Testis (tissue), 3 donors: ENCODE measurements around the gene FAM131A. TPM values are rescaled to one million over a fixed set of nuclear protein-coding genes. Genes with fewer than 3 reads are reported as not detected.

Experiments used
- DNase-seq: peaks from one replicate; pipeline ENCODE4 v3.0.0-alpha.2; 2019
- H3K27ac ChIP-seq, 2 donors: fragments of 200-600 bp; sonication (generic); one replicate each; pipeline ENCODE4 v1.5.1; 2019
- H3K27me3 ChIP-seq: fragments of 200-600 bp; sonication (generic); one replicate; pipeline ENCODE4 v1.5.1; 2019
- H3K36me3 ChIP-seq: fragments of 200-600 bp; sonication (generic); one replicate; pipeline ENCODE4 v1.5.1; 2017; ENCODE audit warnings: low read depth; ENCODE audit errors: missing control alignments
- H3K4me1 ChIP-seq: fragments of 200-600 bp; sonication (generic); one replicate; pipeline ENCODE4 v1.5.1; 2019
- H3K4me3 ChIP-seq, 2 donors: fragments of 200-600 bp; sonication (generic); one replicate each; pipeline ENCODE4 v1.5.1; 2017 to 2019
- H3K9me3 ChIP-seq: fragments of 200-600 bp; sonication (generic); one replicate; pipeline ENCODE4 v1.5.1; 2017
- CTCF ChIP-seq, 3 experiments: fragments of 450-650 bp in 2 of 3; fragments of 200-600 bp in 1 of 3; sonication (generic) in 1 of 3; IDR thresholded peaks; one replicate each; pipeline ENCODE4 v1.5.1; 2016 to 2019; ENCODE audit warnings: antibody characterized with exemption in 3 of 3, mild to moderate bottlenecking in 2 of 3, moderate library complexity in 1 of 3
- POLR2A ChIP-seq: fragments of 450-650 bp; IDR thresholded peaks from one replicate; pipeline ENCODE4 v1.6.1; 2017; ENCODE audit warnings: antibody characterized with exemption, mild to moderate bottlenecking, moderate library complexity
- WGBS, 2 donors: methylation state at CpG; one replicate each; pipeline ENCODE4 v1.1.5; 2018; 5-methylcytosine and 5-hydroxymethylcytosine counted together
- intact Hi-C: fragments of 100-400 bp; cut with DNase I; formaldehyde crosslinking; loops from one replicate; pipeline ENCODE4 v1.15.1; 2023; ENCODE audit warnings: low total_unique reads
- polyA plus RNA-seq: library from polyadenylated mRNA; stranded (reverse); fragments of 350-450 nt; fragmentation: Illumina TruSeq; extraction: RNeasy Lipid Tissue Mini Kit (QIAGEN cat#74804); gene quantifications from one replicate; pipeline ENCODE4 v1.2.3, GENCODE V29; 2014; ENCODE audit warnings: low read depth, low replicate concordance; ENCODE audit not compliant: insufficient read depth
- total RNA-seq, 2 donors: library from RNA; depleted of rRNA; stranded (reverse); fragments of >200 nt; gene quantifications; one replicate each; pipeline ENCODE4 v1.2.3, GENCODE V29; 2016

Gene FAM131A
- total and polyA plus RNA-seq, 3 donors from 2014 or later: 28.1 to 77.2 (median 75.9) TPM

DNA sequence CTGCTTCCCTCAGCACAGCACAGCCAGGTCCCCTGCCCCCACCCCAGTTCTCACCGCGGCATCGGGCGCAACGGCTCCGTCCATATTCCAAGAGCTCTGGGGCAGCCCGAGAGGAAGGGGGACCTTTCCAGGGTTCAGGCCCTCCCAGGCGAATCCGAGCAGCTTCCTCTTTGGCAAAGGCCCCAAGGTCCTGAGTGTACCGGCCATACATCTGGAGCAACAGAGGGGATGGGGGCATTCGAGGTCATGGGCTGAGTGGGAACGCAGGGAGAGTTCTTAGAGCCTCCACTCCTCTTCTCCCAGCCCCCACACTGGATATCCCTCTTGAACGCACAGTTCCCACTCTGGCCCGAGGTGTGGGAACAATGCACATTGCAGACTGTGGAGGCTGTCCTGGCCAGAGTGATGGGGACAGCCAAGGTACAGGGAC lies 21.5 kb downstream of the FAM131A start:
- DNase-seq: no peak
- H3K4me1 ChIP-seq: peaks cover 54% of the 10 kb centered on the region
- 40 to 63% methylated on average over 14 of the region's 14 CpGs for WGBS, 2 donors
- no peak overlapping the region for H3K4me3 ChIP-seq
- peak overlapping the region in 1 of 2 donors; percentile 98 for H3K27ac ChIP-seq
- intact Hi-C loops: no loop called here
- no peaks in the 10 kb centered on the region for H3K36me3 ChIP-seq
- TF ChIP-seq POLR2A (no peak), CTCF (IDR thresholded peaks at IDR 0.05) (no peak)
- H3K27me3 ChIP-seq: no peaks in the 10 kb centered on the region
- no peaks in the 10 kb centered on the region for H3K9me3 ChIP-seq

DNA sequence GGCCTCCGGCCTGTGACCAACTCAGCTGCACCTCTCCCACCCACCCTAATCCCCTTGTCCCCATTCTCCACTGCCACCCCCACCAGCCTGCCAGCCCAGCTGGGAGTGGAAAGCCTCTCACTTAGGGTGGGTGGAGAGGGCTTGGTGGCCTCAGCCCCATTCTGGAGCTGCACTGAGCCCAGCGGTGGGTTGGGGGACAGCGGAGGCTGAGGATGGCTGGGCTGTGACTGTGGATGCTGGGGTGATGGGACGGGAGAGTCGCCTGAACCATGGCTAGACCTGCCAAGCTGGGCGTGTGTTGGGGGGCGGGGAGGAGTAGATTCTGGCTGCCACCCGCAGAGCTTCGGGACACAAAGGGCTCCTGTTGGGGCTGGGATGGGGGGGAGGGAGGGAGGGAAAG lies 22.2 kb downstream of the FAM131A start:
- intact Hi-C loops: loop anchor here (10.0 kb wide), 1 partner anchor 45 kb away; the partner anchor contains the start of gene EIF4G1
- Histone ChIP-seq H3K36me3 (no peaks in the 10 kb centered on the region), H3K4me3 (peak overlapping the region in 1 of 2 donors; percentile 85), H3K27me3 (no peaks in the 10 kb centered on the region), H3K4me1 (peaks cover 58% of the 10 kb centered on the region), H3K27ac (peak overlapping the region; percentile 37 to 98), H3K9me3 (no peaks in the 10 kb centered on the region)
- TF ChIP-seq POLR2A: no peak
- no peak for TF ChIP-seq CTCF (IDR thresholded peaks at IDR 0.05)
- peak; percentile 75 for DNase-seq
- 33 to 43% methylated on average over 6 to 9 of the region's 9 CpGs for WGBS, 2 donors

DNA sequence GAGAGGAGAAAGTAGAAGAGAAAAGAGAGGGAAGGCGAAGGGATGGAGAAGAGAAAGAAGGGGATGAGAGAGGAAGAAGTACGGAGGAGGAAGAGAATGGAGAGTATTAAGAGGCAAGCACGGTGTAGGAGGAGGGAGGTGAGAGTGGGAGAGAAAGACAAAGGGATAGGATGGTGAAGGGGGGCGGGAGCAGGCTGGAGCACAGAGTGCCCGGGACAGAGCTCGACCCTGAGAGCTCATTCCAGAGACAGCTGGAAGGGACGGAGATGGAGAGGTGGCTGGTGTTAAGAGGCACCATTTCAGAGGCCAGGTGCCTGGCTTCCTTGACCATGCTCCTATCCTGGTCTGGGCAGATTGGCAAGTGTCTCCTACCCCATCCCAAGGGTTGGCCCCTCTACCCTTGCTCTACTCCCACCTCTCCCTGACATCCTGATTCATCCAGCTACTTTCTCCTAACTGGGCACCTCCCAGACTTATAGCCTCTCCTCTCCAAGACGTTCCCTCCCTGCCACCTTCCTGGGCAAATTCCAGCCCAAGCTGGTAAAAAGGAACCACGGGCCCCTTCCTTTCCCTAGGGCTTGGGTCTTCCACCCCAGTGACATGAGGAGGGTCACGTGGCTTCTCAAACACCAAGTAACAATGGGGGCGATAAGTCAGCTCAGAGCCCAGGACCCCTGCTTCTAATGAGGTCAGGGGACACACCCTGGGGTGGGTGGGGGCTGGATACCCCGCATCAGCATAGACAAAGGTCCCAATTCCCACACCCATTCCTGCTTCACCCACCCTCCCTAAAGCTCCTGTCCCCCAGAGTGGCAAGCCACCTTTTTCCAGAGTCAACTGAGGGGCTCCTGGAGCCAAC lies 22.9 kb downstream of the FAM131A start:
- DNase-seq: peak; percentile 69
- intact Hi-C loops: loop anchor here (10.0 kb wide), 1 partner anchor 45 kb away; the partner anchor contains the start of gene EIF4G1
- no peaks in the 10 kb centered on the region for H3K36me3 ChIP-seq
- peak in 1 of 3 experiments; percentile 9 for TF ChIP-seq CTCF (IDR thresholded peaks at IDR 0.05)
- no peak for TF ChIP-seq POLR2A
- no peaks in the 10 kb centered on the region for H3K9me3 ChIP-seq
- H3K27ac ChIP-seq: peak overlapping the region; percentile 37 to 98
- H3K4me1 ChIP-seq: peaks cover 56% of the 10 kb centered on the region
- no peaks in the 10 kb centered on the region for H3K27me3 ChIP-seq
- peak overlapping the region; percentile 85 to 86 for H3K4me3 ChIP-seq
- WGBS, 2 donors: 28 to 30% methylated on average over 12 of the region's 12 CpGs

DNA sequence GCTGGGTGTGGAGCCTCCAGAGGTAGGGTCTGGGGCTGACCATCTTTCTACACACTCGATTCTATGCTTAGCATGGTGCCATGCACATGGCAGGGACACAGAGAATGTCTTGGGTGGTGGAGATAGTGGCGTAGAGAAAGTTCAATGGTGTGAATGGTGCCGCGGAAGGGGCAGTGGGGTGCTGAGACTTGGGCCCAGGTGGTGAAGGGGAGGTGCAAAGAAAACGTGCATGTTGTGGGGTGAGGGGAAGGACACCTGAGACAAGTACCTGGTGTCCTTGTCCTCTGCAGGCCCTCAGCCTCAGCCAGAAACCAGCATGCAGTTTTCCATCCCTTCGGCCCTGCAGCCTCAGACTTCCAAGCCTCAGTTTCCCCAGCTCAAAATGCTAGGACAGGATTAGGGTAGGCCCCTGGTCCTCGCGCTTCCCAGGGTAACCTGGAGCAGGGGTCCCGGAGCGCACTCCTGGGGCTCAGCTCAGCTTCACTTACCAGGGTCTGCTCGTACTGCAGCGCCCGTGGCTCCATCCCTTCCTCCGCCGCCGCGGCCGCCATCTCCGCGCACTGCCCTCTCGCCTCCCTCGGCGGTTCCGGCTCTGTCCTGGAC lies 23.6 kb downstream of the FAM131A start:
- TF ChIP-seq POLR2A (no peak), CTCF (IDR thresholded peaks at IDR 0.05) (no peak)
- no peaks in the 10 kb centered on the region for H3K36me3 ChIP-seq
- intact Hi-C loops: loop anchor here (10.0 kb wide), 1 partner anchor 46 kb away; the partner anchor contains the start of gene EIF4G1
- peaks cover 51% of the 10 kb centered on the region for H3K4me1 ChIP-seq
- peak overlapping the region; percentile 85 to 86 for H3K4me3 ChIP-seq
- DNase-seq: no peak
- 3 to 14% methylated on average over 6 to 24 of the region's 24 CpGs for WGBS, 2 donors
- H3K27ac ChIP-seq: peak overlapping the region; percentile 37 to 98
- no peaks in the 10 kb centered on the region for H3K9me3 ChIP-seq
- H3K27me3 ChIP-seq: no peaks in the 10 kb centered on the region
